Neural cell (in vitro differentiated cells): ENCODE data around the gene GPR35. TPM values are rescaled to one million over a fixed set of nuclear protein-coding genes. Genes with fewer than 3 reads are reported as not detected.

Experiments used
- H2AFZ ChIP-seq: fragments of 200-600, 300-800 bp; sonication (generic), shearing (Covaris generic); 2 replicates; pipeline ENCODE4 v1.6.0; 2014; ENCODE audit warnings: low read depth, mild to moderate bottlenecking, antibody characterized with exemption, low read length, moderate library complexity
- H3F3A ChIP-seq: fragments of 200-600 bp; shearing (Covaris generic); 2 replicates; pipeline ENCODE4 v1.6.1; 2016; ENCODE audit warnings: mild to moderate bottlenecking, moderate library complexity, mixed read lengths, antibody characterized with exemption, low read length; ENCODE audit not compliant: insufficient read depth, poor library complexity, severe bottlenecking
- H3K27ac ChIP-seq: fragments of 200-600, 300-800 bp; sonication (generic), shearing (Covaris generic); 2 replicates; pipeline ENCODE4 v1.5.1; 2014; ENCODE audit warnings: mild to moderate bottlenecking, low read length, moderate library complexity
- H3K27me3 ChIP-seq: fragments of 300-800, 200-600 bp; sonication (generic), shearing (Covaris generic); 2 replicates; pipeline ENCODE4 v1.6.0; 2014; ENCODE audit warnings: mild to moderate bottlenecking, low read depth, low read length, moderate library complexity; ENCODE audit not compliant: insufficient read depth
- H3K36me3 ChIP-seq: fragments of 300-800, 200-600 bp; sonication (generic), shearing (Covaris generic); 2 replicates; pipeline ENCODE4 v1.5.1; 2014; ENCODE audit warnings: mild to moderate bottlenecking, antibody characterized with exemption, low read length, moderate library complexity; ENCODE audit not compliant: insufficient read depth
- H3K4me2 ChIP-seq: fragments of 300-800, 200-600 bp; sonication (generic), shearing (Covaris generic); 2 replicates; pipeline ENCODE4 v1.6.0; 2014; ENCODE audit warnings: mild to moderate bottlenecking, low read length
- H3K4me3 ChIP-seq: fragments of 300-800, 200-600 bp; sonication (generic), shearing (Covaris generic); 2 replicates; pipeline ENCODE4 v1.5.1; 2014; ENCODE audit warnings: mild to moderate bottlenecking, low read length, moderate library complexity
- H3K79me2 ChIP-seq: fragments of 200-600 bp; shearing (Covaris generic); replicated peaks from 2 replicates; pipeline ENCODE4 v1.6.0; 2014; ENCODE audit warnings: mild to moderate bottlenecking, low read length, moderate library complexity; ENCODE audit not compliant: insufficient read depth
- H3K9ac ChIP-seq: fragments of 300-800, 200-600 bp; sonication (generic), shearing (Covaris generic); 2 replicates; pipeline ENCODE4 v1.6.1; 2016; ENCODE audit warnings: mild to moderate bottlenecking, low read length, mixed read lengths
- H3K9me2 ChIP-seq: fragments of 200-600 bp; shearing (Covaris generic); 2 replicates; pipeline ENCODE4 v1.6.1; 2016; ENCODE audit warnings: mild to moderate bottlenecking, low read length, mixed read lengths; ENCODE audit not compliant: insufficient read depth
- H3K9me3 ChIP-seq: fragments of 200-600, 300-800 bp; sonication (generic), shearing (Covaris generic); 2 replicates; pipeline ENCODE4 v1.6.1; 2016; ENCODE audit warnings: mild to moderate bottlenecking, mixed run types, low read length, moderate library complexity, mixed read lengths
- H4K20me1 ChIP-seq: fragments of 200-600 bp; shearing (Covaris generic); 2 replicates; pipeline ENCODE4 v1.6.1; 2016; ENCODE audit warnings: mild to moderate bottlenecking, mixed run types; ENCODE audit not compliant: insufficient read depth
- CTCF ChIP-seq: fragments of 450-650 bp; IDR thresholded peaks from 2 replicates; pipeline ENCODE4 v1.5.1; 2014; ENCODE audit warnings: antibody characterized with exemption, mild to moderate bottlenecking, moderate library complexity; ENCODE audit not compliant: poor library complexity, severe bottlenecking
- EP300 ChIP-seq: fragments of 450-650 bp; conservative IDR thresholded peaks from 2 replicates; pipeline ENCODE4 v1.6.1; 2014; ENCODE audit warnings: antibody characterized with exemption, mild to moderate bottlenecking, moderate library complexity; ENCODE audit not compliant: poor library complexity, severe bottlenecking
- EZH2 ChIP-seq: fragments of 200-600, 300-800 bp; shearing (Covaris generic), sonication (generic); IDR thresholded peaks from 2 replicates; pipeline ENCODE4 v1.6.1; 2014; ENCODE audit warnings: antibody characterized with exemption, low read length, borderline replicate concordance, mild to moderate bottlenecking; ENCODE audit not compliant: insufficient read depth, poor library complexity, severe bottlenecking
- MXI1 ChIP-seq: fragments of 450-650 bp; conservative IDR thresholded peaks from 2 replicates; pipeline ENCODE4 v1.6.1; 2014; ENCODE audit warnings: antibody characterized with exemption, mild to moderate bottlenecking; ENCODE audit not compliant: poor library complexity, severe bottlenecking
- POLR2AphosphoS5 ChIP-seq: IDR thresholded peaks from 2 replicates; pipeline ENCODE4 v1.6.1; 2012
- RAD21 ChIP-seq: fragments of 450-650 bp; conservative IDR thresholded peaks from 2 replicates; pipeline ENCODE4 v1.6.1; 2014; ENCODE audit warnings: antibody characterized with exemption, mild to moderate bottlenecking, moderate library complexity
- REST ChIP-seq: IDR thresholded peaks from 2 replicates; pipeline ENCODE4 v1.6.1; 2012; ENCODE audit warnings: borderline replicate concordance
- SMC3 ChIP-seq: fragments of 450-650 bp; conservative IDR thresholded peaks from 2 replicates; pipeline ENCODE4 v1.6.1; 2014; ENCODE audit warnings: antibody characterized with exemption, mild to moderate bottlenecking, moderate library complexity; ENCODE audit not compliant: poor library complexity
- TAF1 ChIP-seq: IDR thresholded peaks from 2 replicates; pipeline ENCODE4 v1.6.1; 2012; ENCODE audit warnings: low read depth
- polyA plus RNA-seq: library from polyadenylated mRNA; depleted of rRNA; stranded (reverse); fragments of >200 nt; gene quantifications from 2 replicates; pipeline ENCODE4 v1.2.3, GENCODE V29; 2014

Gene GPR35
- polyA plus RNA-seq, 1 donor from 2014 or later, result 2.8 TPM

GRCh38 chr2:240601831-240602160 lies 23.5 kb upstream of the GPR35 start:
- no peak for TF ChIP-seq EZH2
- no peak for TF ChIP-seq TAF1
- TF ChIP-seq RAD21, result no peak
- TF ChIP-seq MXI1, result no peak
- no peak for TF ChIP-seq EP300
- no peak overlapping the region for H3K4me3 ChIP-seq
- H3K79me2 ChIP-seq, result no peaks in the 10 kb centered on the region
- H3K27me3 ChIP-seq, result no peaks in the 10 kb centered on the region
- no peaks in the 10 kb centered on the region for H3K9me3 ChIP-seq
- no peak overlapping the region for H3K9ac ChIP-seq
- no peak overlapping the region for H3K4me2 ChIP-seq
- no peaks in the 10 kb centered on the region for H3K9me2 ChIP-seq
- H3K27ac ChIP-seq, result no peak overlapping the region
- no peak overlapping the region for H2AFZ ChIP-seq
- no peaks in the 10 kb centered on the region for H3K36me3 ChIP-seq
- H4K20me1 ChIP-seq, result no peaks in the 10 kb centered on the region
- H3F3A ChIP-seq, result no peaks in the 10 kb centered on the region

- H3K4me2 ChIP-seq, result no peak overlapping the region
- H2AFZ ChIP-seq, result no peak overlapping the region
- H3K36me3 ChIP-seq, result no peaks in the 10 kb centered on the region
- H3K9ac ChIP-seq, result no peak overlapping the region
- H3K79me2 ChIP-seq, result no peaks in the 10 kb centered on the region
- no peaks in the 10 kb centered on the region for H3F3A ChIP-seq
- H3K9me2 ChIP-seq, result no peaks in the 10 kb centered on the region
- H3K27ac ChIP-seq, result no peak overlapping the region
- H3K27me3 ChIP-seq, result no peaks in the 10 kb centered on the region
- TF ChIP-seq SMC3 (no peak), RAD21 (no peak), REST (no peak), TAF1 (no peak), POLR2AphosphoS5 (no peak), CTCF (no peak), MXI1 (no peak), EZH2 (no peak)
- H3K4me3 ChIP-seq, result no peak overlapping the region
- H4K20me1 ChIP-seq, result no peaks in the 10 kb centered on the region
- no peaks in the 10 kb centered on the region for H3K9me3 ChIP-seq
Observed at GRCh38 chr2:240602266-240603050, 22.8 kb upstream of the GPR35 start.
